Natural killer cell (primary cell): ENCODE measurements around the gene CALHM2. TPM values are rescaled to one million over a fixed set of nuclear protein-coding genes. Genes with fewer than 3 reads are reported as not detected.

Experiments
- ATAC-seq, 3 donors: fragments of 150-1000 bp in 2 of 3; fragments of 200-7000 bp in 1 of 3; cut with Tn5 transposase; 1 replicate in 1 of 3; 2 replicates in 2 of 3; pipeline ENCODE4 v1.10.0; 2021; ENCODE audit warnings: mild to moderate bottlenecking in 2 of 3, moderate library complexity in 2 of 3
- DNase-seq, 2 donors: peaks; one replicate each; pipeline versions ENCODE4 v3.0.0 to v3.0.0-alpha.2; 2013 to 2021; ENCODE audit warnings: mixed read lengths in 1 of 2
- H3K27ac ChIP-seq: one replicate; pipeline ENCODE4 v1.5.1; 2013; ENCODE audit warnings: mild to moderate bottlenecking, low read length
- H3K27me3 ChIP-seq: one replicate; pipeline ENCODE4 v1.6.1; 2013; ENCODE audit warnings: low read length; ENCODE audit not compliant: control insufficient read depth, insufficient read depth
- H3K36me3 ChIP-seq: one replicate; pipeline ENCODE4 v1.6.1; 2013; ENCODE audit warnings: low read length; ENCODE audit not compliant: control insufficient read depth, insufficient read depth
- H3K4me1 ChIP-seq: one replicate; pipeline ENCODE4 v1.6.1; 2013; ENCODE audit warnings: low read length; ENCODE audit not compliant: control insufficient read depth, insufficient read depth
- H3K4me3 ChIP-seq: one replicate; pipeline ENCODE4 v1.5.1; 2013; ENCODE audit warnings: low read length
- H3K9me3 ChIP-seq: one replicate; pipeline ENCODE4 v1.6.1; 2013; ENCODE audit warnings: low read length; ENCODE audit not compliant: control insufficient read depth, insufficient read depth
- H3K27ac Mint-ChIP-seq, 2 donors: one replicate each; pipeline ENCODE4 v1.8.0; 2022; ENCODE audit warnings: mild to moderate bottlenecking in 2 of 2, mixed read lengths in 2 of 2, moderate library complexity in 1 of 2
- H3K27me3 Mint-ChIP-seq, 2 donors: one replicate each; pipeline ENCODE4 v1.8.0; 2022; ENCODE audit warnings: low read depth in 2 of 2, mixed read lengths in 2 of 2
- H3K36me3 Mint-ChIP-seq: one replicate; pipeline ENCODE4 v1.8.0; 2022; ENCODE audit warnings: mixed read lengths
- H3K4me1 Mint-ChIP-seq, 2 donors: one replicate each; pipeline ENCODE4 v1.8.0; 2022; ENCODE audit warnings: mixed read lengths in 2 of 2
- H3K4me3 Mint-ChIP-seq: one replicate; pipeline ENCODE4 v1.8.0; 2022; ENCODE audit warnings: mild to moderate bottlenecking, moderate library complexity, mixed read lengths
- H3K9me3 Mint-ChIP-seq, 2 donors: one replicate each; pipeline ENCODE4 v1.8.0; 2022; ENCODE audit warnings: mixed read lengths in 2 of 2
- CTCF ChIP-seq: fragments of 200-600 bp; IDR thresholded peaks from one replicate; pipeline ENCODE4 v1.8.0; 2022; ENCODE audit warnings: antibody characterized with exemption
- WGBS: methylation state at CpG from one replicate; pipeline ENCODE4 v1.1.7; 2013; ENCODE audit warnings: missing lambda C conversion rate; ENCODE audit not compliant: insufficient coverage; 5-methylcytosine and 5-hydroxymethylcytosine counted together
- intact Hi-C: fragments of 100-400 bp; cut with micrococcal nuclease; formaldehyde crosslinking; loops from one replicate; pipeline ENCODE4 v1.14.2; 2022
- total RNA-seq, 4 donors: library from RNA; stranded (reverse); fragments of 120-200 nt in 1 of 4; gene quantifications; one replicate each; pipeline versions ENCODE4 v1.2.3 to v1.2.4, GENCODE V29; 2013 to 2022

Gene CALHM2
- total RNA-seq, 3 donors from 2014 or later (not counting 1 experiment from before 2014, with no cell fraction given) = 26.6 to 55.2 (median 37.2) TPM

GRCh38 chr10:103457896-103458583 is 5.9 kb upstream of the CALHM2 start:
- Histone ChIP-seq H3K27me3 (no peaks in the 10 kb centered on the region), H3K4me3 (no peak overlapping the region), H3K4me1 (peaks cover 37% of the 10 kb centered on the region), H3K27ac (no peak overlapping the region), H3K9me3 (no peaks in the 10 kb centered on the region), H3K36me3 (no peaks in the 10 kb centered on the region)
- H3K36me3 Mint-ChIP-seq = no peaks in the 10 kb centered on the region
- no peak overlapping the region for H3K4me3 Mint-ChIP-seq
- ATAC-seq (no peak), DNase-seq (no peak)
- H3K27me3 Mint-ChIP-seq = no peaks in the 10 kb centered on the region
- intact Hi-C loops = no loop called here
- H3K27ac Mint-ChIP-seq = no peak overlapping the region
- TF ChIP-seq CTCF = no peak
- 93% methylated on average over 39 of the region's 39 CpGs for WGBS
- H3K4me1 Mint-ChIP-seq = peaks cover 28 to 35% of the 10 kb centered on the region in 2 donors
- H3K9me3 Mint-ChIP-seq = no peaks in the 10 kb centered on the region

- Histone ChIP-seq H3K4me3 (no peak overlapping the region), H3K36me3 (no peaks in the 10 kb centered on the region), H3K27me3 (no peaks in the 10 kb centered on the region), H3K9me3 (no peaks in the 10 kb centered on the region), H3K4me1 (peaks cover 45% of the 10 kb centered on the region), H3K27ac (no peak overlapping the region)
- Mint-ChIP-seq H3K36me3 (no peaks in the 10 kb centered on the region), H3K27me3 (no peaks in the 10 kb centered on the region), H3K4me1 (peaks cover 36 to 38% of the 10 kb centered on the region in 2 donors), H3K9me3 (no peaks in the 10 kb centered on the region), H3K4me3 (peak overlapping the region; percentile 40), H3K27ac (peak overlapping the region; percentile 69 to 73)
- no peak for TF ChIP-seq CTCF
- DNase-seq = no peak
- ATAC-seq = no peak
- intact Hi-C loops = no loop called here
- 88% methylated on average over 8 of the region's 8 CpGs for WGBS
These were observed 5.1 kb upstream of the CALHM2 start for GRCh38 chr10:103457176-103457712.

- Mint-ChIP-seq H3K9me3 (no peaks in the 10 kb centered on the region), H3K4me1 (peaks cover 39 to 45% of the 10 kb centered on the region in 2 donors), H3K27ac (no peak overlapping the region), H3K4me3 (no peak overlapping the region), H3K36me3 (no peaks in the 10 kb centered on the region), H3K27me3 (no peaks in the 10 kb centered on the region)
- H3K9me3 ChIP-seq = no peaks in the 10 kb centered on the region
- no peaks in the 10 kb centered on the region for H3K27me3 ChIP-seq
- no peak overlapping the region for H3K27ac ChIP-seq
- DNase-seq = no peak
- H3K36me3 ChIP-seq = no peaks in the 10 kb centered on the region
- peaks cover 48% of the 10 kb centered on the region for H3K4me1 ChIP-seq
- no peak for ATAC-seq
- intact Hi-C loops = no loop called here
- 91% methylated on average over 9 of the region's 9 CpGs for WGBS
- no peak overlapping the region for H3K4me3 ChIP-seq
- no peak for TF ChIP-seq CTCF
These were observed 4.0 kb upstream of the CALHM2 start for GRCh38 chr10:103456074-103456660.
